MG63 (cell line): ENCODE data around the gene ARHGAP45. TPM values are rescaled to one million over a fixed set of nuclear protein-coding genes. Genes with fewer than 3 reads are reported as not detected.
"Not testable (repeated sequence)": the region's sequence is repeated elsewhere in the genome, so short reads cannot be mapped to it uniquely, and the experiment has no call there.

ENCODE experiments used
- DNase-seq: peaks from one replicate; pipeline ENCODE4 v3.0.0-alpha.2; 2020
- H3K27me3 ChIP-seq: fragments of 250-450 bp; sonication (Bioruptor Pico); 2 replicates; pipeline ENCODE4 v1.5.1; 2020; ENCODE audit warnings: mild to moderate bottlenecking, moderate library complexity
- H3K36me3 ChIP-seq: fragments of 250-450 bp; sonication (Bioruptor Pico); 2 replicates; pipeline ENCODE4 v1.5.1; 2020; ENCODE audit warnings: mild to moderate bottlenecking, moderate library complexity
- H3K4me3 ChIP-seq: fragments of 250-450 bp; sonication (Bioruptor Pico); 2 replicates; pipeline ENCODE4 v1.5.1; 2020; ENCODE audit warnings: mild to moderate bottlenecking, moderate library complexity
- H3K9me3 ChIP-seq: fragments of 250-450 bp; sonication (Bioruptor Pico); 2 replicates; pipeline ENCODE4 v1.5.1; 2020; ENCODE audit warnings: mild to moderate bottlenecking, moderate library complexity
- total RNA-seq: library from RNA; depleted of rRNA; stranded (reverse); fragments of >200 nt; shearing (Covaris generic); gene quantifications from 2 replicates; pipeline ENCODE4 v1.2.3, GENCODE V29; 2014; ENCODE audit warnings: low replicate concordance

The ARHGAP45 gene
- total RNA-seq, 1 experiment from 2014 or later: not detected

DNA sequence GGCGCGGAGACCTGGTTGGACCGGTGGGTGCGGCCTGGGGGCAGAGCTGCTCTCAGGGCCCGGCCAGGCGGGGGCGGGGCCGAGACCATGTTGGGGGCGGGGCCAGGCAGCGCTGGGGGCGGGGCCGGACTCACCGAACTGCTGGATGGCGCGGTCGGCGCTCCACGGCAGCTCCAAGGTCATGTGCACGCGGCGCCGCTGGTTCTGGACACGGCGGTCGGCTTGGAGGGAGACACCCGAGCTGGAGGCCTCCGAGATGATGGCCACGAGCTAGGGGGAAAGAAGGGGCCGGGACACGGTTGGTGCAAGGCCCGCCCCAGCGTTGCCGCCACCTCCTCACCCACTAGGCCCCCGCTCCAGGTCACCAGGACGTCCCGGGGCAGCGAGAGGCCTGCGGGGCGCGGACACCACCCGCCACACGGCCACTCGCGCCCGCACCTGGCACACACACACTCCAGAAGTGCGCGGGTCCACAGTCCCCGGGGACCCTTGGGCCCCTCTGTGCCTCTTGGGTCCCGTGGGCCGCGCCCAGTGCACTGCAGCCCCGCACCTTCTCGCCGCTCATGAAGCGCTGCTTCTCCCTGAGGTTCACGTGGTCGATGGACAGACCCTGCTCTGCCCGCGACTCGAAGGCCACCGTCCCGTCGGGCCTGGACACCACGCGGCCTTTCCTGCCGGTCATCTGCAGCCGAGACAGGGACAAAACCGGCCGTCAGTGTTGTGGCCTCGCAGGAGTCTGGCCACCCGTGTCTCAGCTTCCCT, 45.5 kb downstream of the ARHGAP45 start:
- DNase-seq: no peak
- peaks cover 26% of the 10 kb centered on the region for H3K36me3 ChIP-seq
- H3K9me3 ChIP-seq: no peaks in the 10 kb centered on the region
- no peak overlapping the region for H3K4me3 ChIP-seq
- H3K27me3 ChIP-seq: no peaks in the 10 kb centered on the region

DNA sequence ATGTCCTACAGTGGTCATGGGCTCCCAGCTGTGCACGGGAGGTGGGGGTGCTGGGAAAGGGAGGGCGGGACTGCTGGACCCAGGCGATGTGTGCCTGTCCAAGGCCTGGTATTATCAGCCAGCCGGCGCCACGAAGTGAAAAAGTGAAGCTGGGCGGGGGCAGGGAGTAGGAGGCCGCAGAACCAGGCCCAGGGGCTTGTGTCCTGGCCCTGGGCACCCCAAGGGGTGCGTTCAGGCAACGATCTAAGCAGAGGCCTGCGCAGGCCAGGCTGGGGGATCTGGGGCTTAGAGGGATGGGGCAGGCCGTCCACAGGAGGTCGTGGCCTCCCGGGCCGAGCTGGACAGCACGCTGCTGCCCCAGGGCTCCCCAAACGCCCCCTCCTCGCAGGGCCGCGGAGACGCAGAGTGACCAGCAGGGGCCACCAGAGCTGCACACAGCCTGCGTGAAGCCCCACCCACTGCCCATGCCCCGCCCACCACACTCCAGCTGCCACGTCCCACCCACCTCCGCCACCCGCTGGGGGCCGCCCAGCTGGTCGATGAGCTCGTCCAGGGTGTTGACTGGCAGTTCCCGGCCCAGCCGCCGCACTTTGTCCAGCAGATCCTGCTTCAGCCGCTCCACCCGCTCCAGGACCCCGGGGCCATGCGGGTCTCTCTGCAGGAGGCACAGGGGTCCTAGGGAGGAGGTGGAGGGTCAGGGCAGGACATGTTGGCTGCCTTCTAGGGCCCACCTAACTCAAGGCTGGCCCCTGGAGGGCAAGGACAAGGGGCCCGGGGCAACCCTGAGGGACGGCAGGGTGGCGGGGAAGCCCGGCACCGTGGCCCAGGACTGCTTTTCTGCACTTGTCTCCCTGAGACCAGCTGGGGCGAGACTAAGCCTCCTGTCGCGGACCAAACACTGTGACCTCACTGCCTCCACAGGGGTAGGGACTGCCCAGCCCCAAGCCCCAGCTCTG, 46.3 kb downstream of the ARHGAP45 start:
- peaks cover 26% of the 10 kb centered on the region for H3K36me3 ChIP-seq
- no peak overlapping the region for H3K4me3 ChIP-seq
- no peaks in the 10 kb centered on the region for H3K9me3 ChIP-seq
- no peaks in the 10 kb centered on the region for H3K27me3 ChIP-seq
- DNase-seq: peak; percentile 69

DNA sequence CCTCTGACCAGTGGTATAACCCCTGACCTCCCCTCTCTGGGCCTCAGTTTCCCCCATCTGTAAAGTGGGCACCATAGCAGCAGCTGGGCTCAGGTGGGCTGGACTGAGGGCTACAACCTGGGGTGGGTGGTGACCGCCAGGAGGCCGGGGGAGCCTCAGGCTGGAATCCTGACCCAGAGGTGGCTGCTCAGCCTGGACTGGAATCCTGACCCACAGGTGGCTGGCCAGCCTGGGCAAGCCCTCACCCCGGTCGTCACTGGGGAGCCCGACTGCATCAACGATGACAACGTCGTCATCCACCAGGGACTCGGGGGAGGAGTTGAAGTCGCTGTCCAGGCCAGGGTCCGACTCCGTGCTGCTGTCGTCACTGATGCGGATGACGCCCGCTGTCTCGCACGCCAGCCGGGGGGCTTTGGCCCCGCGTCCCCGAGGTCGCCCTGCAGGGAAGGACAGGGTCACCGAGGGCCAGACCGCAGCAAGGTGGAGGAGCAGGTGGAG, 47.1 kb downstream of the ARHGAP45 start:
- H3K27me3 ChIP-seq: no peaks in the 10 kb centered on the region
- no peak overlapping the region for H3K4me3 ChIP-seq
- H3K9me3 ChIP-seq: no peaks in the 10 kb centered on the region
- peaks cover 27% of the 10 kb centered on the region for H3K36me3 ChIP-seq
- DNase-seq: no peak

DNA sequence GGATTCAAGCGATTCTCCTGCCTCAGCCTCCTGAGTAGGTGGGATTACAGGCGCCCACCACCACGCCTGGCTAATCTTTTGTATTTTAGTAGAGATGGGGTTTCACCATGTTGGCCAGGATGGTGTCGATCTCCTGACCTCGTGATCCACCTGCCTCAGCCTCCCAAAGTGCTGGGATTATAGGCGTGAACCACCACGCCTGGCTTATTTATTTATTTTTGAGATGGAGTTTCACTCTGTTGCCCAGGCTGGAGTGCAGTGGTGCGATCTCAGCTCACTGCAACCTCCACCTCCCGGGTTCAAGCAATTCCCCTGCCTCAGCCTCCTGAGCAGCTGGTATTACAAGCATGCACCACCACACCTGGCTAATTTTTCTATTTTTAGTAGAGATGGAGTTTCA, 47.8 kb downstream of the ARHGAP45 start:
- not testable (repeated sequence) for H3K9me3 ChIP-seq, H3K4me3 ChIP-seq, DNase-seq, H3K27me3 ChIP-seq
- H3K36me3 ChIP-seq: peaks cover 31% of the 10 kb centered on the region

DNA sequence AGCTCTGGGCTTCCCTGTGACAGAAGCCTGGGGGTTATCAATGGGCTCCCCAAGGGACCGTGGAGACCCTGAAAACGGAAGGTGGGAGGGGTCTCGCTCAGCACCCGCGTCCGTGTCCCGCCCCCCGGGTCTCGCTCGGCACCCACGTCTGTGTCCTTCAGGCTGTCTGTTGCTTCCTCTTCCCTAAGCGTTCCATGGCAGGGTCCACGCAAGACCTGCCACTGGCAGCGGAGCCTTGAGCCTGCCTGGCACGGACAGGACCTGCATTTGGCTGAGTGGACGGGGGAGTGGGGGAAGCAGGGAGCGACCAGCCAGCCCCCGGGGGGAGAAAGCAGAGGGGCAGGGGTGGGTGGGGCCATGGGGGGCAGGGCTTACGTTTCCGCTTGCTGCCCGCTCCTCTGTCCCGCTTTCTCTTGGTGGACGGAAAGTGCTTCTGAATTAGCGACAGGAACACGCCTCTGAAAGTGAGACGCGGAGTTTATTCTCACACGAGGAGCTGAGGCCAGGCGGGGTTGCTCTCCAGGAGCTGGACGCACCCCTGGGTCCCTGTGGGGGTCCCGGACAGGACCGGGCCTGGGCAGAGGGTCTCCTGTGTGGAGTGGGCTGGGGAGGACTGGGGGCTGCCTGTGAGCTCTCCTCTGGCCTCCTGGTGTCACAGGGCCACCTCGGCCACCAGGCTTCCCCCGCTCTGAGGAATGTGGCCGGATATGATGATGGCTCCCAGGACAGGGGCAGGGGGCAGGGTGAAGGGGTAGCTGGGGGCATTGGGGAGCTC, 48.9 kb downstream of the ARHGAP45 start:
- no peak for DNase-seq
- H3K4me3 ChIP-seq: no peak overlapping the region
- no peaks in the 10 kb centered on the region for H3K9me3 ChIP-seq
- no peaks in the 10 kb centered on the region for H3K27me3 ChIP-seq
- peaks cover 37% of the 10 kb centered on the region for H3K36me3 ChIP-seq

DNA sequence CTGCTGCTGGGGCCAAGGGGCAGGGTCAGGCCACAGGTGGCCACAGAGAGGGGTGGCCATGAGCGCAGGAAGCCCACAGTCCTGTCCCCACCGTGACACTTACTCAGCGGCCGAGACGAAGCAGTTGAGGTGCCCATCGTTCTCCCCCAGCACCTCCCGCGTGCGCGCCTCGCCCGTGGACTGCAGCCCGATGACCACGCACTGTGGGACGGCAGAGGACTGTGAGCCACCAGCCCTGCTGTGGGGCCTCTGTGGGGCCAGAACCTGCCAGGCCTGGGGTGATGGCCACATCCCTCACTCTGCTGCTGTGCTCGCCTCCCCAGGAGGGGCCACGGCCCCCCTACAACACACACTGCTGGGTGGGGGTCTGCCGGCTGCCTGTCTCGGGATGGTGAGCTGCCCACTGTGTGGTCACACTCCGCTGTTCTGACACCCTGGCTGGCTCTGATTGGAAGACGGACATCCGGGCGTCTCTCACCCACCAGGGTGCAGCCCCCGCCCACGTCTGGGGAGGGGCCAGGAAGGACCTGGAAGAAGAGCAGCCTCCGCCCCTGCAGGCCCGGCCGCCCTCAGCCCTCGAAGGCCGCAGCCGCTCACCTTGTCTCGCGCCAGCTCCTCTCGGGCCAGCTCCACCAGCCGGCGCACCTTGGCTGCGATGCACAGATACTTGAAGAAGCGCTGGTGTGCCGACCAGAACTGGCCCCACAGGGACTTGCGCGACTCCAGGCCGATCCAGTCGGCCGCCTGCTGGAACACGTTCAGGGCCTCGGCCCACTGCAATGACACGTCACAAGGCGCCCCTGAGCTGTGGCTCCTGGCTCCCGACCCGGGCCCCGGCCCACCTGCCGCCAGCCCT, 50.0 kb downstream of the ARHGAP45 start:
- H3K4me3 ChIP-seq: no peak overlapping the region
- no peaks in the 10 kb centered on the region for H3K27me3 ChIP-seq
- peaks cover 39% of the 10 kb centered on the region for H3K36me3 ChIP-seq
- H3K9me3 ChIP-seq: no peaks in the 10 kb centered on the region
- no peak for DNase-seq

DNA sequence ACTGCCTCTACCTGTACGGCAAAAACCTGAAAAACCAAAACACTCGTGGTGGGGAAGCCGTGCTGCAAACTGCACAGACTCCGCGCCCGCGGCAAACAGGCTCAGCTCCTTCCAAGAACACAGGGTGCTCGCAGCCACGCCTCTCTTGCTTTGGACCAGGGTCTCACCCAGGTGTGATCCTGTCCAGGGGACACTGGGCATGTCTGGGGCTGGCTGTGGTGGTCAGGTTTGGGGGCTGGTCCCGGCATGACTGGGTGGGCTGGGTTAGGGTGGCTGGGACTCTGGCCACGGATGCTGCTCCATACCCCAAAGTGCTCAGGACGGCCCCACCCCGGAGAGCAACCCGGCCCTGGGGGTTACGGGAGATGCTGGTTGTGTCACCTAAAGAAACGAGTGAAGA, 50.7 kb downstream of the ARHGAP45 start:
- H3K9me3 ChIP-seq: no peaks in the 10 kb centered on the region
- DNase-seq: no peak
- H3K36me3 ChIP-seq: peaks cover 41% of the 10 kb centered on the region
- H3K4me3 ChIP-seq: no peak overlapping the region
- no peaks in the 10 kb centered on the region for H3K27me3 ChIP-seq

DNA sequence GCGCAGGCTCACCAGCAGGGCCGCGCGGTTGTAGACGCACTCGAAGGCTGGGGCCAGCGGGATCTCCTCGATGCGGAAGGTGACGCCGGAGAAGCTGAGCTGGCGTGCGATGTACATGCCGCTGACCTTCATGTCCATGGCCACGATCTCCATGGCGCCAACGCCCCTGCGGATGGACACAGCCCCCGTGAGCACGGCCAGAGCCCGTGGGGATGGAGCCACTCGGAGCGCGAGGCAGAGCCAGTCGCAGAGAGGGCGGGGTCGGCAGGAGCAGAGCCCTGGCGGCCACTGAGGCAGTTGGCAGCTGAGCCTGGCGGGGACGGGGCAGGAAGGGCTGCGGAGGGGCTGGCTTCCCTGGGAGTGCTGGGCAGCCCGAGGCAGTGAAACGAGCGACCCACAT, 52.0 kb downstream of the ARHGAP45 start:
- Histone ChIP-seq H3K36me3 (peaks cover 40% of the 10 kb centered on the region), H3K4me3 (no peak overlapping the region)

DNA sequence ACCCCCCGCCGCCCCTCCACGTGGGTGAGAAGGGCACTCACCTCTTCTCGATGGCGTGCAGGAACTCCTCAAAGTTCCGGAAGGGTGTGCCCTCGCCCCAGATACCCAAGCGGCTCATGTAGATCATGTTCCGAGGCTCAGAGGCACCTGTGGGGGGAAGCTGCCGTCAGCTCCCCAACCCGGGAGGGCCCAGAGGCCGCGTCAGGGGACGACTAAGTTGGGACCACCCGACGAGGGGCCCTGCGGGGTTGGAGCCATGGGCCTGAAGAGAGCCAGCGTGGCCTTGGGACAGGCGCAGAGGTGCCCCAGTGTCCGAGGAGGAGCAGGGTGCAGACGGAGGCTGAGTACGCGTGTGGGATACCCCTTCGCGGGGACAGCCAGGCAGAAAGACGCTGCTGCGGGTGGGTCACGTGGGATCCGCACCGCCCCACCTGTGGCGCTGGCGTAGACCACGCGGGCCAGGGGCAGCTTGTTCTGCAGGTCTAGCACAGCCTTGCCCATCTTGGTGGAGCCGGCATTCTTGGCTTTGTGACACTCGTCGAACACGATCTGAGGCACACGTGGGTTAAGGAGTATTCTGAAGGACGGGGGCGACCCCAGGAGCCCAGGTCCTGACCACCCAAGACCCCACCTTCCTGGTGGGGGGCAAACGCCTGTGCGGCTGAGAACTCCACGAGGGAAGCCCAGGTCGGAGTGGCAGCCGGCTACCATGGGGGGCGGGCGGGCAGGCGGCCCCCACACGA, 52.7 kb downstream of the ARHGAP45 start:
- Histone ChIP-seq H3K36me3 (peaks cover 43% of the 10 kb centered on the region), H3K27me3 (no peaks in the 10 kb centered on the region), H3K9me3 (no peaks in the 10 kb centered on the region), H3K4me3 (no peak overlapping the region)
- no peak for DNase-seq

More for the DNA sequence above, 52.0 kb downstream of the ARHGAP45 start:
- Histone ChIP-seq H3K27me3 (no peaks in the 10 kb centered on the region), H3K9me3 (no peaks in the 10 kb centered on the region)
- DNase-seq: no peak

DNA sequence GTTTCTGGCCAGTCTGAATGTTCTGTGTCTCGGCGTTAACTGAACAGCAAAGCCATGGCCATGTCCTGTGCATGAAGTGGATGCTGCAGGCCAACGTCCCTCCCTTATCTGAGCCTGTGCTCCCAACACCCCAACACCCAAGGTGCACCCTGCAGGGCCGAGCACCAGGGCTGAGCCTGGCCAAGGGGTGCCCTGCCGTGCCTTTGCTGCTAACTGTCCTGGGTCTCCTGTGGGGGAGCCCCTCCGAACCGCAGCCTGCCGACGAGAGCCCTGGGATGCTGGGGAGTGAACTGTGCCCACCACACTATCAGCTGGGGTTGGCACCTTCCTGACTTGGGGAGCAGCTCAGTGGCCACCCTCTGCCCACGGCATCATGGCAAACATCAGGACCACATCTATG, 54.4 kb downstream of the ARHGAP45 start:
- no peak overlapping the region for H3K4me3 ChIP-seq
- peaks cover 46% of the 10 kb centered on the region for H3K36me3 ChIP-seq
- no peak for DNase-seq
- H3K27me3 ChIP-seq: no peaks in the 10 kb centered on the region
- H3K9me3 ChIP-seq: no peaks in the 10 kb centered on the region

DNA sequence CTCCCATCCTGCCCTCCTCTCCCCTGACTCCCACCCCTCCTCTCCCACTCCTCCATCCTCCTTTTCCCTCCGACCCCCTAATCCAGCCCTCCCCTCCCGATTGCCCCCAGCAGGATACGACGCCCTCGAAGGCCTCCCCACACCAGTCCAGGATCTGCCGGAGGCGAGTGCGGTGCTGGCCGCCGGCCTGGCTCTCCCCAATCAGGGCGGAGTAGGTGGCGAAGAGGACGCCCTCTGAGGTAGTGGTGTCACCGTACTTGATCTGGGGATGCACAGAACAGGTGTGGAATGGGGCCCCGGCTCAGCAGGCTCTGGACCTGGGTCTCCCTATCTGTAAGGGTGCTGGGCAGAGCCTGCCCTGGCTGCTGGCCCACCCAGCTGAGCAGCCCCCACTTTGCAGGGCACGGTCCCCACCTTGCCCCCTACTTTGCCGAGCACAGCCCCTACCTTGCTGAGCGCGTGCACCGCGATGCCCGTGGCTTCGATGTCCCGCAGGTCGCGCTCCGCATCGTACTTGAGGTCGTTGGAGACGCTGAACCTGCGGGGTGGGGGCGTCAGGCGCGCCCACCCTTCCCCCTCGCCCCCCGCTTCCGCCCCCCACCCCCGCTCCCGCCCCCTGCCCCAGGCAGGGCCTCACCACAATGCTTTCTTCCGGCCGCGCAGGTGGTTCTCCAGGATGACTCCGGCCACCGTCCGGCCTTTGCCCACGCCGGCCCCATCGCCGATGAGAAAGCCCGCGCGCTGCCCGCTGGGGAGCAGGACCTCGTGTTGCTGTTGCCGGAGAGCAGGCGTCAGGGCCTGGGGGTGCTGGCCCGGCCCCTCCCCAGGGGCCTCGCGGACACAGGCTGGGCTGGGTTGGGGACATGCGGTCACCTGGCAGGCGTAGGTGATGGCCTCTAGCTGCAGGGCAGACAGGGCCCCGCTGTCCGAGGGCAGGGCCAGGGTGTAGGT, 55.3 kb downstream of the ARHGAP45 start:
- Histone ChIP-seq H3K27me3 (no peaks in the 10 kb centered on the region), H3K9me3 (no peaks in the 10 kb centered on the region), H3K4me3 (no peak overlapping the region), H3K36me3 (peaks cover 42% of the 10 kb centered on the region)
- DNase-seq: no peak

DNA sequence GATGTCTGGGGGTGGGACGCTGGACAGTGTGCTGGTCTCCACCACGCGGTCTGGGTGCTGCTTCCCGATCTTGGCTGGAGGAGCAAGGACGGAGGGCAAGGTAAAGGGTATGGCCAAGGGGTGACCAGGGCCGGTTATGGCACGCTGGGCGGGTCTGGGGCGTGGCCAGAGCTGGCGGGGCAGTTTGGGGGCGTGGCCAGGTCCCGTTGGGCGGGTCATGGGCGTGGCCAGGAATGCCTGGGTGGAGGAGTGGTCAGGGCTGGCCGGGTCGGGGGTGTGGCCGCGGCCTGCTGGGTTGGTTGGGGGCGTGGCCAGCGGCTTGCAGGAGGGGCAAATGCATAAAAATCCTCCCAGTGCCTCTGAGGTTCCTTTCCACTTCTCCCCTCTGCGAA, 56.0 kb downstream of the ARHGAP45 start:
- DNase-seq: peak; percentile 62
- Histone ChIP-seq H3K36me3 (peaks cover 41% of the 10 kb centered on the region), H3K4me3 (no peak overlapping the region), H3K9me3 (no peaks in the 10 kb centered on the region), H3K27me3 (no peaks in the 10 kb centered on the region)

DNA sequence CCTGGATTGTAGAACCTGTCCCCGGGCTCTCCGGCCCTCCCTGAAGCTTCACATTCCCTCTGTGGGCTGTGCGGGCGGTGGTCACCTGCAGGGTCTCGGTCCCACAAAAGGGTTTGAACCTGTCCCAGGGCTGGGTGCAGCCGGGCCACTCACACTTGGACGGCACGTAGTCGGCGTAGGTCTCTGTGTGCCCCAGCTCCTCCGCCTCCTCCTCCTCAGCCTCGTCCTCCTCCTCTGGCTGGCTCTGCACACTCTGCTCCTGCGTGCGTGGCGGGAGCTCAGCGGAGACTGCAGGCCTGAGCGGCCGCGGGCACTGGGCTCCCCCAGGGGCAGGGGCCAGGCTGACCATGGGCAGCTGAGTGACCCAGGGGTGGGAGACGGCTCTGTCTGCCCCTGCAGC, 56.4 kb downstream of the ARHGAP45 start:
- Histone ChIP-seq H3K36me3 (peaks cover 41% of the 10 kb centered on the region), H3K9me3 (no peaks in the 10 kb centered on the region), H3K27me3 (no peaks in the 10 kb centered on the region), H3K4me3 (no peak overlapping the region)
- DNase-seq: no peak

DNA sequence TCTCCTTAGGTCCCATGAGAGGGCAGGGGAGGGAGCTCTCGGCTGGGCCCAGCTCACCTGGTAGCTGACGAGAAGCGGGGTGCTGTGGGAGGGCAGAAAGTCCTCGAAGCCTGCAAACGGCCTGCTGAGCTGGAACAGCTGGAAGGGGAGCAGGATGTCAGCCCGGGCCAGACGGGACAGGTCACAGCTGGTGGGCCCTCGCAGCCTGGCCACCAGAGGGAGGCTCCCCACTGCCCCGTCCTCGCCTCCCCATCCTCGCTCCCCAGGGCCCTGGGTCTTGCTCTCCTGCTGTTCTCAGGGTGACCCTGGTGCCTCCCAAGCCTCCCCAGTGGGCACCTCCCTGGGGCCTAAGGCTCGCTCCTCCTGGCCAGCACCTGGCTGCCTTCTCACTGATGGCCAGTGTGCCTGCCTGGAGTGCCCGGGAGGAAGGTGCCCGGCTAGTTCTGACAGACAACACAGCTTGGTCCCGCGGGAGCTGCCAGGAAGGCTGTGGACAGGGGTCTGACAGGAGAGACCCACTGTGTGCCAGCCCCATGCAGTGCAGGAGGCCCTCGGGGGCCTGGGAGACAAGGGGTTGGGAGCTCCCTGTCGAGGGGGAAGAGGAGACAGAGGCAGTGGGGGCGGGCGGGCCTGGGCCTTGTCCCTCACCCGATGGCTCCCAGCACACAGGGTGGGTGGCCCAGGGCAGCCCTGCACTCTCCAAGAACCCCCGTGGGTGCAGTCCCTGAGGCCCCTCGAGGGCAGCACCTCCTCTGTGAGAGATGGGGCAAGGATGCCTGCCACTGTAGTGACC, 57.1 kb downstream of the ARHGAP45 start:
- DNase-seq: no peak
- Histone ChIP-seq H3K36me3 (peaks cover 40% of the 10 kb centered on the region), H3K27me3 (no peaks in the 10 kb centered on the region), H3K4me3 (no peak overlapping the region), H3K9me3 (no peaks in the 10 kb centered on the region)
